KMS-11 (cell line): ENCODE results near the gene SCAP.

Source experiments
- H2AFZ ChIP-seq: fragments of 200-600 bp; sonication (generic); 2 replicates; pipeline ENCODE4 v1.6.1; 2016; ENCODE audit warnings: antibody characterized with exemption, mixed run types, low read depth
- H3K27ac ChIP-seq: fragments of 200-600 bp; sonication (generic); 2 replicates; pipeline ENCODE4 v1.6.1; 2016; ENCODE audit warnings: mild to moderate bottlenecking, mixed run types
- H3K27me3 ChIP-seq: fragments of 200-600 bp; sonication (generic); 2 replicates; pipeline ENCODE4 v1.6.1; 2017; ENCODE audit warnings: mild to moderate bottlenecking, low read depth, mixed run types, moderate library complexity; ENCODE audit not compliant: insufficient read depth
- H3K36me3 ChIP-seq: fragments of 200-600 bp; sonication (generic); 2 replicates; pipeline ENCODE4 v1.6.1; 2017; ENCODE audit warnings: mild to moderate bottlenecking, mixed run types; ENCODE audit not compliant: insufficient read depth
- H3K4me1 ChIP-seq: fragments of 200-600 bp; sonication (generic); 2 replicates; pipeline ENCODE4 v1.6.1; 2016; ENCODE audit warnings: mild to moderate bottlenecking, low read depth, mixed run types; ENCODE audit not compliant: poor library complexity, severe bottlenecking
- H3K4me2 ChIP-seq: fragments of 200-600 bp; sonication (generic); 2 replicates; pipeline ENCODE4 v1.7.0; 2016; ENCODE audit warnings: mild to moderate bottlenecking, mixed run types
- H3K4me3 ChIP-seq: fragments of 200-600 bp; sonication (generic); IDR thresholded peaks from 2 replicates; pipeline ENCODE4 v1.6.1; 2017; ENCODE audit warnings: low read depth, low read length, mixed read lengths; ENCODE audit not compliant: insufficient read depth
- H3K79me2 ChIP-seq: fragments of 200-600 bp; sonication (generic); 2 replicates; pipeline ENCODE4 v1.6.1; 2016; ENCODE audit warnings: low read depth, mixed run types; ENCODE audit not compliant: insufficient read depth
- H3K9ac ChIP-seq: fragments of 200-600 bp; sonication (generic); 2 replicates; pipeline ENCODE4 v1.6.1; 2016; ENCODE audit warnings: mild to moderate bottlenecking, mixed run types
- H4K20me1 ChIP-seq: fragments of 200-600 bp; sonication (generic); 2 replicates; pipeline ENCODE4 v1.6.1; 2016; ENCODE audit warnings: mild to moderate bottlenecking, mixed run types; ENCODE audit not compliant: insufficient read depth
- CTCF ChIP-seq: fragments of 200-600 bp; sonication (generic); conservative IDR thresholded peaks from 2 replicates; pipeline ENCODE4 v1.6.1; 2017; ENCODE audit warnings: low read depth, mild to moderate bottlenecking, antibody characterized with exemption, low read length, moderate library complexity, mixed read lengths

Gene SCAP

GRCh38 chr3:47441796-47442551 is 33.8 kb downstream of the SCAP start:
- TF ChIP-seq CTCF, result no peak
- no peaks in the 10 kb centered on the region for H3K79me2 ChIP-seq
- no peaks in the 10 kb centered on the region for H3K4me1 ChIP-seq
- H3K4me3 ChIP-seq, result no peak overlapping the region
- no peaks in the 10 kb centered on the region for H3K36me3 ChIP-seq
- H3K27ac ChIP-seq, result no peak overlapping the region
- no peak overlapping the region for H3K4me2 ChIP-seq
- H4K20me1 ChIP-seq, result no peaks in the 10 kb centered on the region
- H2AFZ ChIP-seq, result no peak overlapping the region
- H3K27me3 ChIP-seq, result no peaks in the 10 kb centered on the region
- no peak overlapping the region for H3K9ac ChIP-seq

GRCh38 chr3:47440131-47440530 is 35.6 kb downstream of the SCAP start:
- Histone ChIP-seq H3K27me3 (no peaks in the 10 kb centered on the region), H3K27ac (no peak overlapping the region), H3K36me3 (no peaks in the 10 kb centered on the region), H3K4me1 (no peaks in the 10 kb centered on the region), H3K4me2 (no peak overlapping the region), H3K9ac (no peak overlapping the region), H3K4me3 (no peak overlapping the region), H2AFZ (no peak overlapping the region), H4K20me1 (no peaks in the 10 kb centered on the region), H3K79me2 (no peaks in the 10 kb centered on the region)
- TF ChIP-seq CTCF, result no peak

- H3K79me2 ChIP-seq, result no peaks in the 10 kb centered on the region
- no peaks in the 10 kb centered on the region for H4K20me1 ChIP-seq
- no peak overlapping the region for H3K4me3 ChIP-seq
- no peak overlapping the region for H3K27ac ChIP-seq
- no peak overlapping the region for H3K4me2 ChIP-seq
- H2AFZ ChIP-seq, result no peak overlapping the region
- no peak for TF ChIP-seq CTCF
- H3K9ac ChIP-seq, result no peak overlapping the region
- peaks cover 11% of the 10 kb centered on the region for H3K4me1 ChIP-seq
- no peaks in the 10 kb centered on the region for H3K36me3 ChIP-seq
- no peaks in the 10 kb centered on the region for H3K27me3 ChIP-seq
Observed at GRCh38 chr3:47436180-47436579, 39.6 kb downstream of the SCAP start.

- H3K36me3 ChIP-seq, result no peaks in the 10 kb centered on the region
- no peaks in the 10 kb centered on the region for H4K20me1 ChIP-seq
- H3K4me3 ChIP-seq, result no peak overlapping the region
Observed at GRCh38 chr3:47434849-47435248, 40.9 kb downstream of the SCAP start.

More at GRCh38 chr3:47434849-47435248, 40.9 kb downstream of the SCAP start:
- Histone ChIP-seq H3K4me2 (no peak overlapping the region), H3K79me2 (no peaks in the 10 kb centered on the region), H3K9ac (no peak overlapping the region), H3K4me1 (peaks cover 11% of the 10 kb centered on the region), H3K27ac (no peak overlapping the region), H3K27me3 (no peaks in the 10 kb centered on the region), H2AFZ (no peak overlapping the region)
- no peak for TF ChIP-seq CTCF
